ENCODE results near the gene PARVB. TPM values are rescaled to one million over a fixed set of nuclear protein-coding genes. Genes with fewer than 3 reads are reported as not detected.

PARVB gene
- total and polyA plus RNA-seq, 2 of the 8 experiments (the other 6 are each of a cell fraction or from before 2014, with no cell fraction given), result 14.5 to 18.6 TPM

DNA sequence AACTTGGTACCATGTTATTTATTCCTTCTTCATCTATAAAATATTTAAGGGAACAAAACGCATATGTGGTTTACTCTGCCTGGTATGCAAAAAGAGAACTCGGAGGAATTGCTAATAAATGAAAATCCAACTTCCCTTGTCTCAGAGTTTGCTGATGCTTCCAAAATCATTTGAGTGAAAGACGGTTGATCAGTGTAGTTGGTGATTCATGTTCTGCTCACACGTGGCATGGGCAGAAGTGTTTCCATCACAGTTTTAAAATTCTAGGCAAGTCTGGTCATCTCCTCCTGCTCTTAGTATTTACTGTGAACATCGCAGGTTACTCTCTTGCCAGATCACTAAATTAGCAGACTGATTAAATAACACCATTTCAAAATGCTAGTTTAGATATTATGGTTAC, 11.9 kb upstream of the PARVB start:
- no peak overlapping the region for H3K23ac ChIP-seq (ENCODE audit: insufficient read length)
- CTCF ChIA-PET (ENCODE audit: partially characterized antibody), result interaction anchor here (0.8 to 2.0 kb wide), 2 partner anchors 19 to 269 kb away, joined by 3 to 7 read pairs; no protein-coding TSS in a partner anchor
- no peak overlapping the region for H4K91ac ChIP-seq (replicated peaks; ENCODE audit: insufficient read length, low read length)
- no peaks in the 10 kb centered on the region for H3K79me2 ChIP-seq (ENCODE audit: control insufficient read depth in 1 of 2, insufficient read depth in 2 of 2, low read length in 2 of 2)
- no peaks in the 10 kb centered on the region for H3K9me3 ChIP-seq (ENCODE audit: insufficient read depth in 2 of 2, low read depth in 1 of 2, low read length in 1 of 2)
- no peaks in the 10 kb centered on the region for H3K27me3 ChIP-seq (replicated peaks in 1 of 4; ENCODE audit: control insufficient read depth in 3 of 4, extremely low read depth in 1 of 4, insufficient read depth in 3 of 4, low read length in 3 of 4)
- no peak overlapping the region for H3K18ac ChIP-seq (ENCODE audit: extremely low read depth, low read length)
- no peak overlapping the region for H2BK12ac ChIP-seq (ENCODE audit: low read depth, low read length)
- no peak overlapping the region for H3K4me2 ChIP-seq (ENCODE audit: insufficient read depth in 1 of 2, low read depth in 2 of 2, low read length in 2 of 2)
- H3K9ac ChIP-seq (replicated peaks in 1 of 4; ENCODE audit: extremely low read depth in 1 of 4, low read depth in 3 of 4, low read length in 3 of 4), result no peak overlapping the region
- H4K20me1 ChIP-seq (replicated peaks in 1 of 2; ENCODE audit: control insufficient read depth in 1 of 2, insufficient read depth in 2 of 2, low read length in 2 of 2), result peaks cover 0 to 1% of the 10 kb centered on the region in 2 experiments
- no peak overlapping the region for H3K14ac ChIP-seq (ENCODE audit: insufficient read length)
- DNase-seq (ENCODE audit: low read depth in 1 of 2, low spot score in 2 of 2) (no peak), FAIRE-seq (no peak)
- H3K79me1 ChIP-seq (ENCODE audit: low read depth, low read length), result no peaks in the 10 kb centered on the region
- H4K8ac ChIP-seq (ENCODE audit: extremely low read depth, insufficient read depth, low read length), result no peak overlapping the region
- no peak overlapping the region for H2AK5ac ChIP-seq (ENCODE audit: low read depth, low read length)
- H3K23me2 ChIP-seq (ENCODE audit: low read depth, low read length), result no peaks in the 10 kb centered on the region
- H3K56ac ChIP-seq (replicated peaks; ENCODE audit: insufficient read length, low read depth, low read length), result no peak overlapping the region
- H2AFZ ChIP-seq (ENCODE audit: low read length), result no peak overlapping the region
- POLR2A ChIA-PET (ENCODE audit: partially characterized antibody), result no interaction called here
- no peak overlapping the region for H4K5ac ChIP-seq (ENCODE audit: insufficient read length, low read depth, low read length)
- H3K27ac ChIP-seq (ENCODE audit: low read depth, low read length), result no peak overlapping the region
- no peak overlapping the region for H3K4me3 ChIP-seq (ENCODE audit: extremely low read depth in 1 of 4, insufficient read depth in 2 of 4, low read depth in 3 of 4, low read length in 4 of 4)
- H3K4ac ChIP-seq (replicated peaks; ENCODE audit: insufficient read length, low read depth, low read length), result no peak overlapping the region
- H3K36me3 ChIP-seq (ENCODE audit: control insufficient read depth in 2 of 4, insufficient read depth in 4 of 4, low read length in 3 of 4), result no peaks in the 10 kb centered on the region
- H2BK120ac ChIP-seq (replicated peaks; ENCODE audit: low read depth, low read length), result no peak overlapping the region
- H3K4me1 ChIP-seq (replicated peaks in 1 of 4; ENCODE audit: control insufficient read depth in 3 of 4, insufficient read depth in 4 of 4, low read length in 3 of 4), result no peaks in the 10 kb centered on the region
- H2BK5ac ChIP-seq (ENCODE audit: low read depth, low read length), result no peak overlapping the region
- WGBS, 2 experiments (ENCODE audit: extremely low coverage in 1 of 2, insufficient coverage in 1 of 2, insufficient read length in 1 of 2, insufficient replicate concordance in 2 of 2, low coverage in 1 of 2, low lambda C conversion rate in 2 of 2, missing lambda C conversion rate in 1 of 2), result 94% methylated on average over 5 of the region's 5 CpGs; no CpG with 5 or more reads in 1 of the 2 experiments
- no peak overlapping the region for H2BK20ac ChIP-seq (ENCODE audit: low read length)
- H2BK15ac ChIP-seq (ENCODE audit: low read length), result no peak overlapping the region
- TF ChIP-seq TAF1 (IDR thresholded peaks at IDR 0.05; ENCODE audit: low read depth, low read length), result no peak
- no peak for TF ChIP-seq SIRT6 (IDR thresholded peaks at IDR 0.05; ENCODE audit: low read length)
- TF ChIP-seq TBP (IDR thresholded peaks at IDR 0.05; ENCODE audit: low read depth, low read length), result no peak
